ENCODE results near the gene PRRG4.
"Not testable (repeated sequence)": the region's sequence is repeated elsewhere in the genome, so short reads cannot be mapped to it uniquely, and the experiment has no call there.

Gene PRRG4

DNA sequence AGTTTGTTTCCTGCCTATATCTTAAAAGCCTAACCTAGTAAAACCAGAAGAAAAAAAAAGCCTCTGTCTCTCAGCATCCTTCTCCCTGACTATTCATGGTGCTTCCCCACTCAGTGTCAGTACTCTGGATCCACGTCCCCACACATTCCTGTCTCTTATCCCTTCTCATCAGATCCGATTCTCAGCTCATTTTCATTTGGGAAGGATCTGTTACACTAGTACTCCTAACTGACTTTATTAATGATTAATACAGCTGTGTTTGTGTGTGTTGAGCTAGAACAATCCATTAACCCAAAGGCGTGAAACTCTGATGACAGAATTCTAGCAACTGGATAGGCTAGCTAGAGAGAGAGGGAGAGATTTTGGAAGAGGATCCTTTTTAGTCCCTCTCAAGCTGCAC, 1.5 kb downstream of the PRRG4 start:
- DNase-seq: no peak

DNA sequence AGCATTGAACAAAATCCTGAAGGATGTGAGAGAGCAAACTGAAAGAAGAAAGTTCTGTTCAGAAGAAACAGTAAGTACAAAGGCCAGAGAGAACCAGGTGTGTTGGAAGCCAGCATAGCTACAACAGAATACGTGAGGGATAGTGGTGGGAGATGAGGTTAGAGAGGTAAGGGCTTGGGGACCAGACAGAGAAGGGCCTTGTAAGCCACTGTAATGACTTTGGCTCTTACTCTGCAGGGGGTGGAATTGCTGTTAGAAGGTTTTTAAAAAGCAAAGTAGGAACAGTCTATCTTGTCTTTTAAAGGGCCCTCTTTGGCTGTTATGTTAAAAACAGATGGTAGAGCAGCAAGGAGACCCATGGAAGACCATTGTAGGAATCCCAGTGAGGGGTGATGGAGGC, 4.2 kb downstream of the PRRG4 start:
- no peak for DNase-seq

DNA sequence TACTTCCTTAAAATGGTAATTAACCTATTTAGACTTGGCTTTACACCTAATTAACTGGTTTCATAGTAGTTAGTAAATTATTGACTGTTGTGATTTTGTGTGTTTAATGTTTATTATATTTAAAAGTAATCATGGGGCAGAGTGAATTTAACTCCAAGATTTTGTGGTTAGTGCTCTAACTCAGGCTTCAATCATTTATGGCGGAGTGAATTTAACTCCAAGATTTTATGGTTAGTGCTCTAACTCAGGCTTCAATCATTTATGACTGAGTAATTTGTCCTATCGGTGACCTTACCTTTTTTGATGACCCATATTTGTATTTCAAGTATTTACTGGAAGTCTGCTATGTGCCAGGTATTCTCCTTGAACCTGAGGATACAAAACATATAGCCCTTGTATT, 7.2 kb downstream of the PRRG4 start:
- DNase-seq: no peak

DNA sequence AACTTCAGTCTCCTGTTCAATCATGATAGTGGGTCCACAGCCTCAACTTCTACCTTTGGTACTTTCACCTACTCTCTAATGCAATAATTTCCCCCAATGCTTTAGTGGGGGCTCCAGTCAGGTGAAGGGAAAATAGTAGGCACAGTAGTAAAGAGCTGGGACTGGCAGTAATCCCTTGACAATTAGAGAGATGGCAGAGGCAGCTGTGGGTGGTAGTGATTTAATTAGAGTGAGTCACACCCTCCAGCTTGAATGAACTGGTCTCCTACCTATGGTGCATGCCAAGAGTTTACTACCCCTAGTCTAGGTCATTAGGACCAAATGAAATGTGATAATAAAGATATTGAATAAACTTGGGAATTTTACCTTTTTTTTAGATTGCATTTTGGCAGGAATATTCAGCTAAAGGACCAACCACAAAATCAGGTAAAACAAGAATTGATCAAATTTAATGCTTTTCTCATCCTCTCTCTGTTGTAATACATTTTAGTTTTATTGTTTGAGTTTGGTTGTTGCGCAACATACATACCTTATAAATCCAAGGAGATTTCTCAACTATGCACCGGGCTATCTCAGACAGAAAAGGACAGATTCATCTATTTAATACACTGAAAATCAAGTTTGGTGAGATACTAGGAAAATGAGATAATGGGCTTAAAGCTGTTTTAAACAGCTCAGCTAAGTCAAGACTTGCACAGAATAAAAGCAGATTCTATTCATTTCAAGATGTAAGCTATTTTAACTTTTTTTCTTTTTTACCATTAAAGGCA, 9.0 kb downstream of the PRRG4 start:
- no peak for DNase-seq

DNA sequence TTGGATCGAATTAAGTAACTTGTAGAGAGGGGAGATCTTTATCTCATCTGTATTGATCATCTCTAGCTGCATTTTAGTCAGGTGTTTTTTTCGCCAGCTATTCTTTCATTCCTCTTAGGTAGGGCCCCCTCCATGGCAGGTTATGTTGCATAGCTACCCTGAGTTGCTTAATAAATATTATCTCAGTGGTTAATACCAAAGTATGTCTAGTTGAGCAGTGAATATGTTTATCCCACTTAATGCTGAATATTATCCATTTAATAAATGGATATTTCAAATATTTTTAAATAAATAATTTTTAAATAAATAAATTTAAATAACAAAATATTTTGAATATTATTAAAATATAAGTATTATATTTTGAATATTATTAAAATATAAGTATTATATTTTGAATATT, 9.6 kb downstream of the PRRG4 start:
- DNase-seq: no peak

DNA sequence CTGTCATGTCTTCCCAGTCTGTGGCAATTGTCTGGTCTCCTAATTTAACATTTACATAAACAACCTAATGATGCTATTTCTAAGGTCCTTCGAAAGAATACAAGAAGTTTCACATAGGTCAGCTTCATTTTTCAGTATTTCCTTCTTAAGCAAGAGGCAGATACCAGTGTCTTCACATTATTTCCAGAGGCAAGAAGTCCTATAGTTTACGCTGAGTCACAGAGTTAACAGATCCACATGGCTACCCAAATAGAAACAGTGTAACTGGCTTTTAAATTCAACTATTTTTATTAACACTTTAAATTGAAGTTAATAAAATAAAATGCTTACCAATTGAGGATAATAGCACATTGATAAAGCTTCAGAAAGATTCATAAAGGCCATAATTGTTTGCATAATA, 10.9 kb downstream of the PRRG4 start:
- DNase-seq: no peak

DNA sequence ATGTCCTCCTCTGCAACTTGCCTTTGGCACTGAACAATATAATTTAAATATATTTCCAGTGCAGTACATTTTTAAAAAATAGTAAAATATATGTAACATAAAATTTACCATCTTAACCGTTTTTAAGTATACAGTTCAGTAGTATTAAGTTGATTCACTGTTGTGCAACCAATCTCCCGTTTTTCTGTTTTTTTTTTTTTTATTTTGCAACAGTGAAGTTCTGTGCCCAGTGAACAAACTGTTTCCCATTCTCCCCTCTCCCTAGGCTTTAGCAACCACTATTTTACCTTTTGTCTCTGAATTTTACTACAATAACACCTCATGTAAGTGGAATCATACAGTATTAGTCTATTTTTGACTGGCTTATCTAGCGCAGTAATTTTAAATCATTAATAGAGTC, 13.8 kb downstream of the PRRG4 start:
- no peak for DNase-seq

DNA sequence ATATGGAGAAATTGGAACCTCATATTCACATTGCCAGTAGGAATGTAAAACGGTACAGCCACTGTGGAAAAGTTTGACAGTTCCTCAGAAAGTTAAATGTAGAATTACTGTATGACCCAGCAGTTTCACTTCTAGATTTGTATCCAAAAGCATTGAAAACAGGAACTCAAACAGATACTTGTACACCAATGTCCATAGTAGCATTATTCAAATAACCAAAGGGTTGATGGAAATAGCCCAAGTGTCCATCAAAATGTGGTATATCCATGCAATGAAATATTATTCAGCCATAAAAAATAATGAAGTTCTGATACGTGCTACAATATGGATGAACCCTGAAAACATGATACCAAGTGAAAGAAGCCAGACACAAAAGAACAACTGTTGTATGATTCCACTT, 17.8 kb downstream of the PRRG4 start:
- no peak for DNase-seq

DNA sequence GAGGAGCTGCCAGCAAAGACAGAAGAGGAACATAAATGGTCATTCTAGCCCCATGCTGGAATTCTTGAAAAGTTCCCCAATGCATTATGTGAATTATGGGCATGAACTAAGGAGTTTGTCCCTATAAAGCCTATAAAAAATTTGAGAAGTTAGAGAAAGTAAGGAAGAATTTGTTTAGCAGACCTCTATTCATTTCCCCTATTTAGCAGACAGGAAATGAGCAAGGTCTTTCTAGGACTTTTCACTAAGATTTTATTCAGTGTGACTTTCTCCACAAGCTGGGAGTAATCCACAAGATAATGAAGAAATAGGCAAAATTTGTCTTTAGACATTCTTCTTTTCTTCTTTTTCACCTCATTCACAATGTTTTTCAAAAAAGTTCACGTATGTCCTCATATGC, 20.0 kb downstream of the PRRG4 start:
- DNase-seq: no peak

DNA sequence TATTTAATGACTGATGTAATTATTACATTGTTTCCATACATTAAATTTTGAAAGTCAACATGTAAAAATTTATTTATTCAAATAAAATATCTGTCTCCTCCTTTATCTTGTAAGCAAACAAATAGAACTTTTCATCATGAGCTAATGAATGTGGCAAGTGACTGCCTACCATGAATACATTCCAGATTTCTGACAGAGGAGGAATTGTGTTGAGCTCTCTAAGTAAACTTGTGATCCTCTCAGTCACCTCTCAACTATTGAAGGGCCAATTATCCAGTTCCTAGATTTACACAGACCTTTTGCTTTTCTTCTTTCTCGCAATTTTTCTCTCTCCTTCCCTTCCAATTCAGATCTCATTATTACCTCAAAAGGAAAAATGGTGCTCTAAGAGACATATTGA, 21.5 kb downstream of the PRRG4 start:
- no peak for DNase-seq

DNA sequence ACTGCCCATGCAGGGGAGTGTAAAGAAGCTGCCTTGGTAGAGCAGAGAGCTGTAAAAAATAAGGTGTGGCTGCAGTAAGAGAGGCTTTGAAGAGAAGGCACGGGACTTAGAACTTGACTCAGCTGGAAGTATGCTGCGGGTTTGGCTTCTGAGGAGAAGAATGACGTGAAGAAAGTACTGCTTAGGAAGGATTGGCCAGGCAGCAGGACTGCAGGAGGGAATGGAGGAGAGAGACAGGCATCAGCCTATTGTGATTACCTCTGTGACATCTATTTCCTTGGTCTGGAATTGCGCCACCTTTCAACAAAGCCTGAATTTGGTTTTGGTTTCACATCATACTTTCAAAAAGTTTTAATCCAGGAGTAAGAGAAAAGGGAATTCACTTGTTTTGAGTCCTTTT, 22.5 kb downstream of the PRRG4 start:
- no peak for DNase-seq

DNA sequence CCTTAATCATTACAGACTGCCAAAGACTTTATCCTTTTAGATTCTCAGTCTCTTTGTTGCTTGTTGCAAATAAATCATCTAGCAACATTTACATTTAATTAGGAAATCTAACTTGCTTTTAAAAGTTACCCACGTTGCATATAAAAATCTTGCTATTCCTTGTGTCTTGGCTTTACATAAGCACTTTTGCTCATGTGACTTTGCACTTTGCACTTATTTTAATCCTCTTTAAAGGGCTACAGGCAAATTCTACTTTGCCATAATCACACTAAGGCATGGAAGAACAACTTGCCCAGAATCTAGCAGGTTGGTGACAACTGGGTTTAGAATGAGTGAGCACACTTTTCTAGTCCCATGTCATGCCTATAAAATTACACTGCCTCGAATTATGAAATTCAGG, 25.9 kb downstream of the PRRG4 start:
- no peak for DNase-seq

DNA sequence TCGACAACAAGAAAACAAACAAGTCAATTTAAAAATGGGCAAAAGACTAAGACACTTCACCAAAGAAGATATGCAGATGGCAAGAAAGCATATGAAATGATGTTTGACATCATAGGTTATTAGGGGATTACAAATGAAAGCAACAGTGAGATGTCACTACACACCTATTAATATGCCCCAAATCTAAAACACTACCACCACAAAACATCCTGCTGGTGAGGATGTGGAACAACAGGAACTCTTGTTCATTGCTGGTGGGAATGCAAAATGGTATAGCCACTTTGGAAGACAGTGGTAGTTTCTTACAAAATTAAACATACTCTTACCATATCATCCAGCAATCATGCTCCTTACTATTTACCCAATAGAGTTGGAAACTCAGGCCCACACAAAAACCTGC, 29.0 kb downstream of the PRRG4 start:
- DNase-seq: no peak

DNA sequence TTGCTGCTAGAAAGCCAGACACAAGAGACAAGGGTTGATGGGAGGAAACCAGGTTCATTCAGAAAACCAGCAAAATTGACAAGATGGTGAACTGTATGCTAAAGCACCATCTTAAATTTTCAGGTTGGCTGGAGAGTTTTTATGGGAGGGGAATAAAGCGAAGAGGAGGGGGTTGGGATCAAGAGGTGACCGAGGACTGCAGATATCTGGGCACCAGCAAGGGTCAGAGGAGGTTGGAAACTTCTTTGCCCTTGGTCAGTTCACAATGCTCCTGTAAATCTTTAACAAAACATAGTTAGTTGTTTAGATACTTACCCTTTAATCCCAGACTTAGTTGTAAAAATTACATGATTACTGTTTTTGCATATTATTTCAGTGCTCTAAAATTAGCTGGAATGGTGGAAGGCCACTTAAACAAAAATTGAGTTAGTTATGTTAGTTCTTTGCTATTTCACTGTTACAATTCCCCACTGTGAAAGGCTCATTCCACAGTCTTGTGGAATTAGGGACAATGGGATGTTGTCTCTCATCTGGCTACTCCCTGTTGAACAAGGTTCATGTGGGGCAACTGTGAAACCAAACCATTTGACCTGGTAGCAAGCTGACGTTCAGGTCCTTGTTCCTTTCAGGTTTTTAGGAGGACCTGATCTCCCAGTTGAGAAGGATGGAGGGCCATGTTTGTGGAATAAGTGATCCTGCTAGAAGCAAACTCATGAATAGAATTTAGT, 32.3 kb downstream of the PRRG4 start:
- DNase-seq: no peak

DNA sequence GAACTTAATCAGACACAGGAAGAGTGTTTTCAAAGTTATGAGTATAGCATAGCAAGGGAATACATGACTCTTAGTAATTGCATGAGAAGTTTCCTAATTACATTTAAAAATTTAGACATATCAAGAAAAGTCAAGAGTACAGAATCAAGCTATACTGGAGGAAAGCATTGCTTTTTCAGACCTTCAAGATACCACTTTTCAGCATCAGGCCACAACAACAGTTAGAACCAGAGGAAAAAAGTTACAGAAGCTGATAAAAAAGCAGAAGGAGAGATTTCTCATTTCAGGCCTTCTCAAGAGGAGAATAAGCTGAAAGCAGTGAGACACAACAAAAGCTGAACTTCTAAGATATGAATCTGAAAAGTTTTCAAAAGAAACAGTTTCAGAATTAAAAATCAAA, 34.8 kb downstream of the PRRG4 start:
- no peak for DNase-seq

DNA sequence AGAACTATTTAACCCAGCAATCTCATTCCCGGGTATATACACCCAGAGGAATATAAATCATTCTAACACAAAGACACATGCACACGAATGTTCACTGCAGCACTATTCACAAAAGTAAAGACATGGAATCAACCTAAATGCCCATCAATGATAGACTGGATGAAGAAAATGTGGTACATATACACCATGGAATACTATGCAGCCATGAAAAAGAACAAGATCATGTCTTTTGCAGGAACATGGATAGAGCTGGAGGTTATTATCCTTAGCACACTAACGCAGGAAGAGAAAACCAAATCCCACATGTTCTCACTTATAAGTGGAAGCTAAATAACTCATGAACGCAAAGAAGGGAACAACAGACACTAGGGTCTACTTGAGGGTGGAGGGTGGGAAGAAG, 39.0 kb downstream of the PRRG4 start:
- DNase-seq: not testable (repeated sequence)

DNA sequence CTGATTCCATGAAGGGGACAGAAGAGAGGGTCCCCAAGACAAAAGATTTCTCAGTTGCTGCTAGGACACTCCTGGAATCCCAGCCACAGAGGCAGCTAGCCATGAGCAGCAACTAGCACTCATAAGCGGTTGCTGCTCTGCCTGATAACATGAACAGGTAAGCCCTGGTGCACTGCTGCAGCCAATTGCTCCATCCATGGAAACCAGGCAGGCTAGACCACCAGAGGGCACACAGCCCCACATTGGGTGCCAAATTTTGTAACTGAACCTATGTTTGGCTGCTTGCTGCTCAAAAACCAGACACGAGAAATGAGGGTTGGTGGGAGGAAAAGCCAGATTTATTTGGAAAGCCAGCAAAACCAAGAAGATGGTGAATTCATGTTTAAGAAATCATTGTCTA, 40.9 kb downstream of the PRRG4 start:
- DNase-seq: peak; percentile 3 to 21

DNA sequence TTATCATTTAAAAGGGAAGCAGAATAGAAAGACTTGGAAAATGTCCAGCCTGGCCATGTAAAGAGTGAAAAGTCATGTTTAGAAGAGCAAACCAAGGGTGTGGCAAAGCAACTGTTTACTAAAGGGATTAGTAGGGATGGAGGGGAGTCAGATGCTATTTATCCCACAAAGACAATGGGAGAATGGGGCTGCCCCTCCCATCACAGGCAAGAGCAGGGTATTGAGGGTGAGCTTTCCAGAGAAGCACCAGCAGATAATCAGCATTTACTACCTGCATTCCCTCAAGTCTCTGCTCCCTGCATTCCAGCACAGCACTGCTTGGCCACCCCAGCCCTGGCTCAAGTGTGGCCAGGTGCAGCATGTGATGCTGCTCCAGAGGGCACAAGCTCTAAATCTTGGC, 44.4 kb downstream of the PRRG4 start:
- DNase-seq: no peak

DNA sequence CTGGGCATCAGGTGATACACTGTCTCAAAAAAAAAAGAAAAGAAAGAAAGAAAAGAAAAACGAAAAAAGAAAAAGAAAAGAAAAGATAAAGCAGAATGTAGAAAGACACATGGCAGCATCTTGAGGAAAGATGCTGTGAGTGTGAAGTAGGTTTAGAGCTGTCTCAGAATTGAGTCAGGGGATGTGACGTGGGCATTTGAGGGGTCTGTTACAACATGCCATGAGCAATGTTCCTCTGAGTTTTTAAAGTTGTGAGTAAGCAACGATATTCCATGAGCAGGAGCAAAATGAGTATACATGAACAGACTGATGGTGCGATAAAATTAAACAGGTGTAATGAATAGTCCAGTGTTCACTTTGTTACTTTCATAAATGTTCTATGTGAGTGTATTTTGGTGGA, 51.6 kb downstream of the PRRG4 start:
- DNase-seq: no peak

DNA sequence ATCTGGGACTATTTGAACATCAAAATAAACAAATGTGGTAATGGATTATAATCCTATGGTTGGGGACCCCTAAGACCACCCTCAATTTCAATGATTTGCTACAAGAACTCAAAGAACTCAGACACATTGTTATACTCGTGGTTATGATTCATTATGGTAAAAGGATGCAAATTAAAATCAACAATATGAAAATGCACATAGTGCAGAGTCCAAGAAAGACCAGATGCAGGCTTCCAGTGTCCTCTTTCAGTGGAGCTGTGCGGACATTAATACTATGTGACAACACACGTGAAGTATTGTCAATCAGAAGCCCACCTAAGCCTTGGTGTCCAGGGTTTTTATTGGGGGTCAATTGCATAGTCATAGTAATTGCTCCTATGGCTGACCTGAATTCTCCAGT, 53.7 kb downstream of the PRRG4 start:
- no peak for DNase-seq

DNA sequence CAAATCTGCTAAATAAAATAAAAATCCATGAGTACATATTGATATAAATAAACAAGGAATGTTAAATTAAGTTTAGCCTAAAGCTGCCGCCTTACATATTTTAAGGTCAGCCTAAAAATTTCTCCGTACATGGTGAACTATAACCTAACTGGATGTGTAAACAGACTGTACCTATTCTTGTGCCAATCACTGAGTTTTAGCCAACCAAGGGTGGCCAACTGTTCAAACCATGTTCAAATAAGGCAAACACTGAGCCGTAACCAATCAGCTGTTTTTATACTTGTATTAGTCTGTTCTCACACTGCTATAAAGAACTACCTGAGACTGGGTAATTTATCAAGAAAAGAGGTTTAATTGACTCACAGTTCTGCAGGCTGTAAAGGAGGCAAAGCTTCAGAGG, 54.3 kb downstream of the PRRG4 start:
- no peak for DNase-seq

DNA sequence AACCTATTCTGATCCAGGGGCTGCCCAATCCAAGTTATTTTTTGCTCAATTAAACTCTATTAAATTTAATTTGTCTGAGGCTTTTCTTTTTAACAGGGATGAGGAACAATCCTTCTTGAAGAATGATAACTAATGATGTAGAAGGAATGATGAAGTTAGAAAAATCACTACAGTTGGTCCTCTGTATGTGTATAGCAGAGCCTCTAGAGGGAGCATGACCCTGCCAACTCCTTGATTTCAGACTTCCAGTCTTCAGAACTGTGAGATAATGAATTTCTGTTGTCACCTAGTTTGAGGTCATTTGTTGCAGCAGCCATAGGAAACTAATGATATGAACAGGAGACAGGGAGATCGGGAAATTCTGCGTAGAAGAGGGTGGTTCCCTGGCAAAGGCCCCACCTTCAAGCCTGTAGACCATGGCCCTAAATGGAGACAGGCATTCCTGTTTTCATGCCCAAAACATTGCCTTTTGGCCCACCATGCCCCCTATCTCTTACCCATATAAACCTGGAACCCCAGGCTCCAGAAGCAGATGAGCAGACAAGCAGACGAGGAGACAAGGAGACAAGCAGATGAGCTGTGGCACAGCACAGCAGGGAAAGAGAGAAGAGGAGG, 55.1 kb downstream of the PRRG4 start:
- DNase-seq: no peak

DNA sequence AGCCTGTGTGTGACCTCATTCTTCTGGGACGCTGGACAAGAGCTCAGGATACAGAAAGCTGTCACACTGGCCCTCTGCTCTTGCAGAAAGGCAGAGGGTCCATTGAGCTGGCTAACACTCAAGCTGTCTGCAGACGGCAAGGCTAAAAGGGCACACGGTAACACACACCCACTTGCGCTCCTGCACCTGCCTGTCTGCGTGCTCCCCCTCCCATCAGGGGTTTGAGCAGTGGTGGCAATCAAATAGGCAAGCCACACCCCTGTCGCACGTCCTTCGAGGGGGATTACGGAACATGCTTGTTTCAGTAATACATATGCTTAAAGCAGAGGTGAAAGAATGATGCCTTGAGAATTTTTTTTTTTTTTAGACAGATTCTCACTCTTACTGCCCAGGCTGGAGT, 55.8 kb downstream of the PRRG4 start:
- DNase-seq: no peak

DNA sequence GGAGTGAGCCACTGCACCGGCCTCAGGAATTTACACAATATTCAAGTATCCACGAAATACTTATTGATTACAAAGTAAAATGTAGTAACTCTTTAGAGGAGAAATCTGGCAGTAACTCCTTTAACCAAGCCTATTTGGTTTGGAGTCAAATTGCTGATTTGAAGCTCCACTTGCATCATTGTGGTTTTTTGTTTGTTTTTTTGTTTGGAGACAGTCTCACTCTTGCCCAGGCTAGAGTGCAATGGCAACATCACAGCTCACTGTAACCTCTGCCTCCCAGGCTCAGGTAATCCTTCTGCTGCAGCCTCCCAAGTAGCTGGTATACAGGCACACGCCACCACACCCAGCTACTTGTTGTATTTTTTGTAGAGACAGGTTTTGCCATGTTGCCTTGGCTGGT, 56.5 kb downstream of the PRRG4 start:
- DNase-seq: no peak

Data from activated CD4-positive, alpha-beta T cell treated with anti-CD3 and anti-CD28 coated beads, Interleukin-2, amount 50 U/mL, for 4 hours (primary cell).